Fibroblast of skin of back (primary cell): Measurements from ENCODE around the gene SCEL.

ENCODE experiments used
- DNase-seq: peaks from one replicate; pipeline ENCODE4 v3.0.0-alpha.2; 2013

SCEL gene

GRCh38 chr13:77521595-77522367, 13.7 kb upstream of the SCEL start:
- peak; percentile 57 for DNase-seq

GRCh38 chr13:77522444-77522843, 13.1 kb upstream of the SCEL start:
- DNase-seq = no peak

- no peak for DNase-seq
These were observed 12.1 kb upstream of the SCEL start for GRCh38 chr13:77523386-77523785.

- no peak for DNase-seq
These were observed 11.4 kb upstream of the SCEL start for GRCh38 chr13:77523834-77524728.

- no peak for DNase-seq
These were observed 7.1 kb upstream of the SCEL start for GRCh38 chr13:77528414-77528813.

- no peak for DNase-seq
These were observed 6.5 kb upstream of the SCEL start for GRCh38 chr13:77528834-77529500.

GRCh38 chr13:77529501-77529840, 6.0 kb upstream of the SCEL start:
- DNase-seq = no peak

GRCh38 chr13:77530875-77531274, 4.6 kb upstream of the SCEL start:
- no peak for DNase-seq

- DNase-seq = no peak
These were observed 2.5 kb upstream of the SCEL start for GRCh38 chr13:77532983-77533382.

- DNase-seq = no peak
These were observed 1.4 kb upstream of the SCEL start for GRCh38 chr13:77533875-77534788.

- DNase-seq = no peak
These were observed 852 bp downstream of the SCEL start for GRCh38 chr13:77536358-77536757.

GRCh38 chr13:77537289-77537919, 1.9 kb downstream of the SCEL start:
- DNase-seq = peak; percentile 5

GRCh38 chr13:77543711-77544110, 8.2 kb downstream of the SCEL start:
- no peak for DNase-seq

- peak; percentile 44 for DNase-seq
These were observed 8.8 kb downstream of the SCEL start for GRCh38 chr13:77544355-77544754.

- no peak for DNase-seq
These were observed 9.3 kb downstream of the SCEL start for GRCh38 chr13:77544758-77545338.

GRCh38 chr13:77545626-77546412, 10.3 kb downstream of the SCEL start:
- no peak for DNase-seq

GRCh38 chr13:77548095-77548494, 12.6 kb downstream of the SCEL start:
- no peak for DNase-seq

GRCh38 chr13:77548594-77548993, 13.1 kb downstream of the SCEL start:
- DNase-seq = no peak

GRCh38 chr13:77554069-77554468, 18.6 kb downstream of the SCEL start:
- no peak for DNase-seq

GRCh38 chr13:77555246-77555645, 19.7 kb downstream of the SCEL start:
- no peak for DNase-seq

GRCh38 chr13:77558016-77558415, 22.5 kb downstream of the SCEL start:
- DNase-seq = no peak
